ENCODE results near the gene ZBTB42.

- no peak for TF ChIP-seq EZH2 (IDR thresholded peaks at IDR 0.05; ENCODE audit: borderline replicate concordance, insufficient read depth, low read depth, low read length, poor library complexity, severe bottlenecking)
- no peak for TF ChIP-seq CTCF (IDR thresholded peaks at IDR 0.05)
Measured at GRCh38 chr14:104777808-104778249, 23.1 kb upstream of the ZBTB42 start.
